ENCODE data around the gene AVL9. TPM values are rescaled to one million over a fixed set of nuclear protein-coding genes. Genes with fewer than 3 reads are reported as not detected.
A peak's percentile ranks its signal among the peaks of the same experiment; 100 is the strongest.

Gene AVL9
- polyA plus RNA-seq (2012; ENCODE audit: insufficient read depth, insufficient read length, low read depth) = 12.4 TPM

DNA sequence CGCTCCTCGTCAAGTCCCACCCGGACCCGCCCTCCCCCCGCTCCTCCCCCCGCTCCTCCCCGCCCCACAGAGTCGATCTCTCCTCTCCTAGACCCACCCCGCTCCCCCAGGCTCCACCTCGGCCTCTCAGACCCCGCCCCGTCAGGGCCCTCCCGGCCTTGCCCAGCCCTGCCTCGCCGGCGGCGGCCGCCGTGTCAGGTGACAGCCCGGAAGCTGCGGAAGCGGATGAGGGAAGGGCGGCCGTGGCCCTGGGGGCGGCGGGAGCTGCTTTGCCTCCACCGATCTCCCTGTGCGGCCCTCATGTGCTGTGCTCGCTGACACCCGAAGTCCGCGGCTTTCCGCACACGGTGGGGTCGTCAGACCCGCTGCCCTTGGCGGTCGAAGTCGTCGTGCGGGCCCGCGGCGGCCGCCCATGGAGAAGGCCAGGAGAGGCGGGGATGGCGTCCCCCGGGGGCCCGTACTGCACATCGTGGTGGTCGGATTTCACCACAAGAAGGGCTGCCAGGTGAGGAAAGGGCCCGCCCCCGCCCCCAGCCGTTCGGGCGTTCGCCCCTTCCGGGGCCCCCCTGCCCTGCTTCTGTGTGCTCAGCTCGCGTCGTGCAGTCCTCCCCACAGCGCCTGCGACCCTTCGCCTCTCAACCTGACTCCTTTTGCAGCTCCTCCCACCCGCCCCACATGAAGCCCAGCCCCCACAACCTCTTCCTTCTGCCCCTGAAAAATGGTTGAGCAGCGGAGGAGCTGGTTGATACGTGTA, at the start of gene AVL9:
Gene AVL9 (plus strand): TSS at position 192 of the 754 bp plus-strand sequence. CDS start 221 bp downstream, at position 413.
- no peaks in the 10 kb centered on the region for H3K27me3 ChIP-seq
- peak within 1 kb of the TSS; percentile 95 for H3K4me3 ChIP-seq (ENCODE audit: low read depth, low read length)
- H3K9me3 ChIP-seq = no peaks in the 10 kb centered on the region
- TF ChIP-seq, protein P1, sequence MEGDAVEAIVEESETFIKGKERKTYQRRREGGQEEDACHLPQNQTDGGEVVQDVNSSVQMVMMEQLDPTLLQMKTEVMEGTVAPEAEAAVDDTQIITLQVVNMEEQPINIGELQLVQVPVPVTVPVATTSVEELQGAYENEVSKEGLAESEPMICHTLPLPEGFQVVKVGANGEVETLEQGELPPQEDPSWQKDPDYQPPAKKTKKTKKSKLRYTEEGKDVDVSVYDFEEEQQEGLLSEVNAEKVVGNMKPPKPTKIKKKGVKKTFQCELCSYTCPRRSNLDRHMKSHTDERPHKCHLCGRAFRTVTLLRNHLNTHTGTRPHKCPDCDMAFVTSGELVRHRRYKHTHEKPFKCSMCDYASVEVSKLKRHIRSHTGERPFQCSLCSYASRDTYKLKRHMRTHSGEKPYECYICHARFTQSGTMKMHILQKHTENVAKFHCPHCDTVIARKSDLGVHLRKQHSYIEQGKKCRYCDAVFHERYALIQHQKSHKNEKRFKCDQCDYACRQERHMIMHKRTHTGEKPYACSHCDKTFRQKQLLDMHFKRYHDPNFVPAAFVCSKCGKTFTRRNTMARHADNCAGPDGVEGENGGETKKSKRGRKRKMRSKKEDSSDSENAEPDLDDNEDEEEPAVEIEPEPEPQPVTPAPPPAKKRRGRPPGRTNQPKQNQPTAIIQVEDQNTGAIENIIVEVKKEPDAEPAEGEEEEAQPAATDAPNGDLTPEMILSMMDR (IDR thresholded peaks at IDR 0.05; ENCODE audit: low read depth, low read length) = no peak
- peak; percentile 99 for DNase-seq
- no peaks in the 10 kb centered on the region; the same call in 1 of the 2 replicates for H3K4me1 ChIP-seq
- peaks cover 7% of the 10 kb centered on the region for H3K36me3 ChIP-seq

DNA sequence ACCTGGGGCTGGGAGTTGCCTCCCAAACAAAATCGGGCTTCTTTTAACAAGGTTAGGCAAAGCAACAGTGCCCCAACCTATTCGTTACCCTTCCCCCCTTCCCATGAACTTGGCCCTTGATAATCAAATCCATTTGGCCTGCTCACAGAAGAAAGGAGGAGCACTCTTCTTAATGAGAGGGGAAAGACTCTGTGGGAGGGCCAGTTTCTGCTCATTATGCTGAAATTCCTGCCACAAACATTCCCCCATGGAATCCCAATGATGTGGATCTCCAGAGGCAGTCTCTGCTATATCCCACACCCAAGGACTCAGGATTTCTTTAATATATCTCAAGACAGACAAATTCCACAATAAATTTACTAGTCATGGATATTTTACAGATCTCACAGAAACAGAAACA, 48.1 kb upstream of the AVL9 start:
- no peaks in the 10 kb centered on the region for H3K36me3 ChIP-seq
- TF ChIP-seq, protein P1 (IDR thresholded peaks at IDR 0.05; ENCODE audit: low read depth, low read length) = no peak
- peaks cover 5% of the 10 kb centered on the region; the same call in 1 of the 2 replicates for H3K27me3 ChIP-seq
- H3K4me3 ChIP-seq (ENCODE audit: low read depth, low read length) = no peak overlapping the region
- H3K9me3 ChIP-seq = no peaks in the 10 kb centered on the region
- DNase-seq = no peak
- no peaks in the 10 kb centered on the region for H3K4me1 ChIP-seq

DNA sequence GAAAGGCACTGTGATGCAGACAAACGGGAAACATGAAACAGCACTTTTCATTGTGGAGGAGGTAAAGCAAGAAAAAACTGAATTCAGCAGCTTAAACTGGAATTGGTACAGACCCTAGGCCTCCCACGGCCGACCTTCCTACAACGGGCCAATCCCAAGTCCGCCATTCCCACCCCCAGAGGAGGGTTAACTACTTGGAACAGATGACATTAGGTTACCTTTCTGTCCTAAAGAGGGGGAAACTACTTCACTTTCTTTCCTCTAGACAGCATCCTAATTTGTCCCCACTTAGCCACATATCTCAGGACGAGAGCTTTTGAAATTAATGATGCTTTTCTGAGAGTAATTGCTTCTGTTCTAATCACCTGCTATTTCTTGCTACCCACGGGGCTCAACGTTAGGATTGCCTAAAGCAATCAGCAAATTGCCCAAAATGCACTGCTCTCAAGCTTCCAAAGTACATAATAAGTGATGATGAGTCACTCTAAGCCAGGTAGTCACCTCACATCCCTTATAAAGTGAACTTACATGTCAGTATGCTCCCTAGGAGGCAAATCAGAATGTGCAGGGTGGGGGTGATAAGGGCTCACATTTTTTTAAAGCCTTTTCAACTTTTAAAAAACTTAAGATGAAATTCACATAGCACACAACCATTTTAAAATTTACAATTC, 41.8 kb upstream of the AVL9 start:
- TF ChIP-seq, protein P1 (IDR thresholded peaks at IDR 0.05; ENCODE audit: low read depth, low read length) = no peak
- Histone ChIP-seq H3K9me3 (no peaks in the 10 kb centered on the region), H3K4me1 (no peaks in the 10 kb centered on the region), H3K4me3 (ENCODE audit: low read depth, low read length) (no peak overlapping the region), H3K27me3 (peaks cover 10% of the 10 kb centered on the region), H3K36me3 (no peaks in the 10 kb centered on the region)
- DNase-seq = no peak

DNA sequence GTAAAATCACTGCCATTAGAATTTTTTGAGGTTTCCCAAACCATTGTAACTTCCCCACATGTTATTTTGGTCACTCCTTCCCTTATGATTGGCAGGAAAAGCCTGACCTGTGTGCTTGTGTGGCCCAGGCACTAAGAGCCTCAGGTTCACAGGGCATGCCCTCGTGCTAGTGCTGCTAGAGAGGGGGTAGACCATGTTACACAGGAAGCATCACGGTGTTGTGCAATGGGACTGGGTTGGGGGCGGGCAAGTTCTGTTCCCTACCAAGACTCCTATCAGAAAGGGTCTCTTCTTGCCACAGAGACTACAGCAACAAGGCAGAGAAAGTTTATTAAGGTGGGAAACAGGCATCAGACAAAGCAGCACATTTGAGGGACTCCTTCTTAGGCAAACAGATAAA, 37.3 kb upstream of the AVL9 start:
- Histone ChIP-seq H3K36me3 (no peaks in the 10 kb centered on the region), H3K27me3 (peaks cover 5% of the 10 kb centered on the region; the same call in 1 of the 2 replicates), H3K4me3 (ENCODE audit: low read depth, low read length) (no peak overlapping the region), H3K9me3 (no peaks in the 10 kb centered on the region), H3K4me1 (no peaks in the 10 kb centered on the region)
- TF ChIP-seq, protein P1 (IDR thresholded peaks at IDR 0.05; ENCODE audit: low read depth, low read length) = no peak
- DNase-seq = no peak

DNA sequence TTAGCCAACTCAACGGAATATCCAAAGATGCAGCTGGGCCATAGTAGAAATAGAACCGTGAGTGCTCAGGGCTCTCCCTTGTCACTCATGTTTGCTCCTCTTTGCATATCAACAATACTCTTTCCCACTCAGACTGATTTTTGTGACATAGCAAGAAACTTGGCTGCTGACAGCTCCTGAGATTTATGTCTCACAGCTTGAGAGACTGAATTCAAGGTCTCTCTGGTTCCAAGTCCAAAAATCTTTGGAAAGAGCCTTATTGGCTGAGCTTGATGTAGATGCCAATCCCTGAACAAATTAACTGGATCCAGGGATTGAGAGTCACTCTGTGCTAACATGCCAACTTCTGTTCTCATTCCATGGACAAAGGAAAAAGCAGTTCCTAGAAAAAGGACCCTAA, 35.5 kb upstream of the AVL9 start:
- no peak for DNase-seq
- TF ChIP-seq, protein P1 (IDR thresholded peaks at IDR 0.05; ENCODE audit: low read depth, low read length) = no peak
- no peaks in the 10 kb centered on the region for H3K4me1 ChIP-seq

DNA sequence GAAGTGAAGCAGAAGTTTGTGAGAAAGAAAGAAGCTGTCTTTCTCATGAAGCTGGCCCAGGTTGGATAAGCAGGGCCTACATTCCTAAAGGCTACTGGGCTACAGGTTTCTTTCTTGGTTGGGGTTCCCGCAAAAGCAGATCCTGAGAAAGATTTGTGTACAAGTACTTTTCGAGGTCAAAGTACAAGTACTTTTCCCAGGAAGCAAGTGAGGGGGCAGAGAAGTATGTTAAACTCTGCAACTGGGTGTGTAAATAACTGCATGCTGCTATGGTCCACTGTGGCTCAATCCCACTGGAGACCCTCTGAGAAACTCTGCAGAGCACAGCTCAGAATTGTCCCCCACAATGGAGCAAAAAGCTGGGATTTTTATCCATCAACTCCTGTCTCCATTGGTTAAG, 33.8 kb upstream of the AVL9 start:
- no peak for DNase-seq
- H3K27me3 ChIP-seq = no peaks in the 10 kb centered on the region
- no peak overlapping the region for H3K4me3 ChIP-seq (ENCODE audit: low read depth, low read length)
- no peaks in the 10 kb centered on the region for H3K9me3 ChIP-seq
- H3K4me1 ChIP-seq = no peaks in the 10 kb centered on the region
- TF ChIP-seq, protein P1 (IDR thresholded peaks at IDR 0.05; ENCODE audit: low read depth, low read length) = no peak
- no peaks in the 10 kb centered on the region for H3K36me3 ChIP-seq

More for the DNA sequence above, 35.5 kb upstream of the AVL9 start:
- no peak overlapping the region for H3K4me3 ChIP-seq (ENCODE audit: low read depth, low read length)
- H3K36me3 ChIP-seq = no peaks in the 10 kb centered on the region
- no peaks in the 10 kb centered on the region for H3K27me3 ChIP-seq
- H3K9me3 ChIP-seq = no peaks in the 10 kb centered on the region
